Panc1 (cell line): ENCODE measurements around the gene RTP1.

ENCODE experiments used
- POLR2AphosphoS5 ChIP-seq: IDR thresholded peaks from 2 replicates; pipeline ENCODE4 v1.6.1; 2012; ENCODE audit warnings: mild to moderate bottlenecking, low read depth, low read length, moderate library complexity
- SIN3A ChIP-seq: IDR thresholded peaks from 2 replicates; pipeline ENCODE4 v1.6.1; 2012; ENCODE audit warnings: low read depth, mild to moderate bottlenecking, low read length, moderate library complexity, borderline replicate concordance; ENCODE audit not compliant: insufficient read depth
- TCF7L2 ChIP-seq: IDR thresholded peaks from 2 replicates; pipeline ENCODE4 v1.6.1; 2011; ENCODE audit warnings: mild to moderate bottlenecking, low read depth, low read length, inconsistent platforms
- TF ChIP-seq, protein P1 (sequence below): fragments of 450-650 bp; IDR thresholded peaks from 2 replicates; pipeline ENCODE4 v1.5.1; 2017; ENCODE audit warnings: mild to moderate bottlenecking
- TF ChIP-seq, protein P2 (sequence below), 2 experiments: IDR thresholded peaks; 2 replicates each; pipeline ENCODE4 v1.6.1; 2011 to 2012; ENCODE audit warnings: low read depth in 2 of 2, control low read depth in 1 of 2, low read length in 1 of 2, mild to moderate bottlenecking in 1 of 2, moderate library complexity in 1 of 2; ENCODE audit not compliant: insufficient read depth in 1 of 2

DNA sequence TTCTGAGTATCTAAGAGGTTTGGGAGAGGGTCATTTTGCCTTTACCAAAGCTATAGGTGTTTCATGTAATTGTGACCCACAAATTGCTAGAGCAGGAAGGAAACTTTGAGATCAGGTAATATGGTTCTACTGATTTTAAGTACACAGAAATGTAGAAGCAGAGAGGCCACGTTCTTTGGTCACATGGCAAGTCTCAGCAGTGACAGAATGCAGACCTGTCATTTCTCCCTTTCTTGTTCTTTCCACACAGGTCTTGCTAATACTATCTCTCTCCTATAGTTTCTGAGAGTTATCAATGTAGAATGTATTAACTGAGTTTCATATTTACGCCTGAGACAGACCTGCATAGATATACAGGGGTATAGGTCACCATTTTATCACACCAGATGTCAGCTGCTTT, 10.9 kb upstream of the RTP1 start:
- TF ChIP-seq, protein P1, sequence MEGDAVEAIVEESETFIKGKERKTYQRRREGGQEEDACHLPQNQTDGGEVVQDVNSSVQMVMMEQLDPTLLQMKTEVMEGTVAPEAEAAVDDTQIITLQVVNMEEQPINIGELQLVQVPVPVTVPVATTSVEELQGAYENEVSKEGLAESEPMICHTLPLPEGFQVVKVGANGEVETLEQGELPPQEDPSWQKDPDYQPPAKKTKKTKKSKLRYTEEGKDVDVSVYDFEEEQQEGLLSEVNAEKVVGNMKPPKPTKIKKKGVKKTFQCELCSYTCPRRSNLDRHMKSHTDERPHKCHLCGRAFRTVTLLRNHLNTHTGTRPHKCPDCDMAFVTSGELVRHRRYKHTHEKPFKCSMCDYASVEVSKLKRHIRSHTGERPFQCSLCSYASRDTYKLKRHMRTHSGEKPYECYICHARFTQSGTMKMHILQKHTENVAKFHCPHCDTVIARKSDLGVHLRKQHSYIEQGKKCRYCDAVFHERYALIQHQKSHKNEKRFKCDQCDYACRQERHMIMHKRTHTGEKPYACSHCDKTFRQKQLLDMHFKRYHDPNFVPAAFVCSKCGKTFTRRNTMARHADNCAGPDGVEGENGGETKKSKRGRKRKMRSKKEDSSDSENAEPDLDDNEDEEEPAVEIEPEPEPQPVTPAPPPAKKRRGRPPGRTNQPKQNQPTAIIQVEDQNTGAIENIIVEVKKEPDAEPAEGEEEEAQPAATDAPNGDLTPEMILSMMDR: no peak
- TF ChIP-seq, protein P2, sequence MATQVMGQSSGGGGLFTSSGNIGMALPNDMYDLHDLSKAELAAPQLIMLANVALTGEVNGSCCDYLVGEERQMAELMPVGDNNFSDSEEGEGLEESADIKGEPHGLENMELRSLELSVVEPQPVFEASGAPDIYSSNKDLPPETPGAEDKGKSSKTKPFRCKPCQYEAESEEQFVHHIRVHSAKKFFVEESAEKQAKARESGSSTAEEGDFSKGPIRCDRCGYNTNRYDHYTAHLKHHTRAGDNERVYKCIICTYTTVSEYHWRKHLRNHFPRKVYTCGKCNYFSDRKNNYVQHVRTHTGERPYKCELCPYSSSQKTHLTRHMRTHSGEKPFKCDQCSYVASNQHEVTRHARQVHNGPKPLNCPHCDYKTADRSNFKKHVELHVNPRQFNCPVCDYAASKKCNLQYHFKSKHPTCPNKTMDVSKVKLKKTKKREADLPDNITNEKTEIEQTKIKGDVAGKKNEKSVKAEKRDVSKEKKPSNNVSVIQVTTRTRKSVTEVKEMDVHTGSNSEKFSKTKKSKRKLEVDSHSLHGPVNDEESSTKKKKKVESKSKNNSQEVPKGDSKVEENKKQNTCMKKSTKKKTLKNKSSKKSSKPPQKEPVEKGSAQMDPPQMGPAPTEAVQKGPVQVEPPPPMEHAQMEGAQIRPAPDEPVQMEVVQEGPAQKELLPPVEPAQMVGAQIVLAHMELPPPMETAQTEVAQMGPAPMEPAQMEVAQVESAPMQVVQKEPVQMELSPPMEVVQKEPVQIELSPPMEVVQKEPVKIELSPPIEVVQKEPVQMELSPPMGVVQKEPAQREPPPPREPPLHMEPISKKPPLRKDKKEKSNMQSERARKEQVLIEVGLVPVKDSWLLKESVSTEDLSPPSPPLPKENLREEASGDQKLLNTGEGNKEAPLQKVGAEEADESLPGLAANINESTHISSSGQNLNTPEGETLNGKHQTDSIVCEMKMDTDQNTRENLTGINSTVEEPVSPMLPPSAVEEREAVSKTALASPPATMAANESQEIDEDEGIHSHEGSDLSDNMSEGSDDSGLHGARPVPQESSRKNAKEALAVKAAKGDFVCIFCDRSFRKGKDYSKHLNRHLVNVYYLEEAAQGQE (IDR thresholded peaks at IDR 0.05; ENCODE audit: insufficient read depth in 1 of 2, low read depth in 2 of 2, low read length in 1 of 2): no peak
- TF ChIP-seq POLR2AphosphoS5 (no peak), SIN3A (no peak), TCF7L2 (no peak)
